Psoas muscle (tissue), 8 donors: ENCODE data around the gene CCL27. TPM values are rescaled to one million over a fixed set of nuclear protein-coding genes. Genes with fewer than 3 reads are reported as not detected.

Experiments used
- ATAC-seq, 4 donors: fragments of 200-7000 bp; cut with Tn5 transposase; one replicate each; pipeline ENCODE4 v1.9.1; 2020; ENCODE audit warnings: moderate library complexity in 3 of 4, mild to moderate bottlenecking in 2 of 4
- DNase-seq, 2 donors: peaks; one replicate each; pipeline ENCODE4 v3.0.0-alpha.2; 2020
- H3K27ac ChIP-seq: fragments of 200-600 bp; one replicate; pipeline ENCODE4 v1.8.0; 2022
- H3K27me3 ChIP-seq, 3 donors: fragments of 200-600 bp in 1 of 3; one replicate each; pipeline versions ENCODE4 v1.6.1 to v1.8.0; 2013 to 2022; ENCODE audit warnings: low read length in 2 of 3, mild to moderate bottlenecking in 2 of 3, moderate library complexity in 1 of 3; ENCODE audit not compliant: insufficient read depth in 3 of 3
- H3K36me3 ChIP-seq, 2 donors: fragments of 200-600 bp in 1 of 2; one replicate each; pipeline versions ENCODE4 v1.6.1 to v1.8.0; 2013 to 2022; ENCODE audit warnings: low read depth in 1 of 2, mild to moderate bottlenecking in 1 of 2, moderate library complexity in 1 of 2; ENCODE audit not compliant: insufficient read depth in 1 of 2
- H3K4me1 ChIP-seq: fragments of 200-600 bp; one replicate; pipeline ENCODE4 v1.8.0; 2022
- H3K4me3 ChIP-seq: fragments of 200-600 bp; one replicate; pipeline ENCODE4 v1.8.0; 2022; ENCODE audit warnings: mild to moderate bottlenecking
- H3K9me3 ChIP-seq: fragments of 200-600 bp; one replicate; pipeline ENCODE4 v1.8.0; 2022
- WGBS, 3 donors: extraction: QIAGEN DNeasy Blood & Tissue Kit; methylation state at CpG; one replicate each; pipeline versions ENCODE4 v1.1.6 to v1.1.7; 2013; 5-methylcytosine and 5-hydroxymethylcytosine counted together
- intact Hi-C, 2 donors: fragments of 100-400 bp; cut with DNase I; formaldehyde crosslinking; loops; one replicate each; pipeline versions ENCODE4 v1.11.0 to v1.14.2; 2022
- polyA plus RNA-seq, 3 donors: library from polyadenylated mRNA; stranded (reverse); fragments of 200-250 nt; gene quantifications; one replicate each; pipeline ENCODE4 v1.2.3, GENCODE V29; 2013
- total RNA-seq, 4 donors: library from RNA; stranded (reverse); fragmentation: NEBNext Ultra II Directional in 2 of 4; extraction: Animal tissue kit (Norgen Biotek cat#: 25700) in 2 of 4; gene quantifications; one replicate each; pipeline versions ENCODE4 v1.2.1 to v1.2.4, GENCODE V29; 2021 to 2023
- TF ChIP-seq, protein P1 (sequence below): fragments of 200-600 bp; IDR thresholded peaks from one replicate; pipeline ENCODE4 v1.8.0; 2022; ENCODE audit warnings: antibody characterized with exemption
- donor health status: healthy with polysubstance abuse.
- donor health status: DM: no; HTN: no; CAD: no; lungs with moderate emphysema.
- donor health status: Bipolar disorder and iron deficiency.
- donor health status: healthy.
- donor health status: DM: yes; HTN: yes; CAD: no.
- donor health status: DM: no; HTN: no; CAD: no.
- donor health status: DM: no; HTN: no; CAD: no.
- donor health status: DM: yes; HTN: yes; CAD: no.

The CCL27 gene
- total and polyA plus RNA-seq, 7 donors: 0.14 to 0.50 (median 0.25) TPM; not detected in 2

DNA sequence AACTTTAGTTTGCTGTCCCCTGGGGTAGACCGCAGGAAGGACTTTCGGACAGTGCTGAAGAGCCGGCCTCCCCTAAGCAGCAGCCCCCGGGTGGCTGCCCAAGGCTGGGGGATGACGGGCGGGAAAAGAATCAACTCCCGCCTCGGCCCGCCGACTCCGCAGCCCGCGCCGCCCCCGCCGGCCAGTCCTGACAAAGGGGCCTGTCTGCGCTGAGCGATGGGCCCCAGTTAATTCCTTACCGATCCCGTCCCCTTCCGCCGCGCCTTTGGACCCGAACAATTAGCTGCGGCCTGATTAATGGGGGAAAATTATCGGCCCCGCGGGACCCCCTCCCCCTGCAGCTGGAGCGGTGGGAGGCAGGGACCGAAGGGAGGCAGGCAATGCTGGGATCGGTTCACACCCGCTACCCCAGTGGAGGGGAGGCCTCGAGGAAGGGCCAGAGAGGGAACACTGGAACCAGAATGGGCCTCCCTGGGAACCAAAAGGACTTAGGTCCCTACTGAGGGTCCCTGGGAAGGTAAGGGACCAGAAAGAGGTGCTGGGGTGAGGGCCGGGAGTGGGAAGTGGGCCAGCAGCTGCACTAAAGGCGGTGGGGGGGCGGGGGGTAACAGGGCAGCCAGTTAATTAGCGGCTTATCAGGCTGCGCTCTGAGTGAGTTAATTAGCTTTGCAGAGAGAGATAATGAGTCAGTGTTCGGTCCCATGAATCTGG, 37.8 kb downstream of the CCL27 start:
- DNase-seq: no peak
- TF ChIP-seq, protein P1, sequence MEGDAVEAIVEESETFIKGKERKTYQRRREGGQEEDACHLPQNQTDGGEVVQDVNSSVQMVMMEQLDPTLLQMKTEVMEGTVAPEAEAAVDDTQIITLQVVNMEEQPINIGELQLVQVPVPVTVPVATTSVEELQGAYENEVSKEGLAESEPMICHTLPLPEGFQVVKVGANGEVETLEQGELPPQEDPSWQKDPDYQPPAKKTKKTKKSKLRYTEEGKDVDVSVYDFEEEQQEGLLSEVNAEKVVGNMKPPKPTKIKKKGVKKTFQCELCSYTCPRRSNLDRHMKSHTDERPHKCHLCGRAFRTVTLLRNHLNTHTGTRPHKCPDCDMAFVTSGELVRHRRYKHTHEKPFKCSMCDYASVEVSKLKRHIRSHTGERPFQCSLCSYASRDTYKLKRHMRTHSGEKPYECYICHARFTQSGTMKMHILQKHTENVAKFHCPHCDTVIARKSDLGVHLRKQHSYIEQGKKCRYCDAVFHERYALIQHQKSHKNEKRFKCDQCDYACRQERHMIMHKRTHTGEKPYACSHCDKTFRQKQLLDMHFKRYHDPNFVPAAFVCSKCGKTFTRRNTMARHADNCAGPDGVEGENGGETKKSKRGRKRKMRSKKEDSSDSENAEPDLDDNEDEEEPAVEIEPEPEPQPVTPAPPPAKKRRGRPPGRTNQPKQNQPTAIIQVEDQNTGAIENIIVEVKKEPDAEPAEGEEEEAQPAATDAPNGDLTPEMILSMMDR: no peak
- intact Hi-C loops: no loop called here
- H3K4me1 ChIP-seq: peaks cover 13% of the 10 kb centered on the region
- 20 to 25% (median 25%) methylated on average over 39 of the region's 39 CpGs for WGBS, 3 donors
- H3K27ac ChIP-seq: no peak overlapping the region
- H3K4me3 ChIP-seq: no peak overlapping the region
- H3K27me3 ChIP-seq: peaks cover 0 to 79% (median 39%) of the 10 kb centered on the region in 3 donors
- no peaks in the 10 kb centered on the region for H3K36me3 ChIP-seq
- no peak for ATAC-seq
- no peaks in the 10 kb centered on the region for H3K9me3 ChIP-seq

DNA sequence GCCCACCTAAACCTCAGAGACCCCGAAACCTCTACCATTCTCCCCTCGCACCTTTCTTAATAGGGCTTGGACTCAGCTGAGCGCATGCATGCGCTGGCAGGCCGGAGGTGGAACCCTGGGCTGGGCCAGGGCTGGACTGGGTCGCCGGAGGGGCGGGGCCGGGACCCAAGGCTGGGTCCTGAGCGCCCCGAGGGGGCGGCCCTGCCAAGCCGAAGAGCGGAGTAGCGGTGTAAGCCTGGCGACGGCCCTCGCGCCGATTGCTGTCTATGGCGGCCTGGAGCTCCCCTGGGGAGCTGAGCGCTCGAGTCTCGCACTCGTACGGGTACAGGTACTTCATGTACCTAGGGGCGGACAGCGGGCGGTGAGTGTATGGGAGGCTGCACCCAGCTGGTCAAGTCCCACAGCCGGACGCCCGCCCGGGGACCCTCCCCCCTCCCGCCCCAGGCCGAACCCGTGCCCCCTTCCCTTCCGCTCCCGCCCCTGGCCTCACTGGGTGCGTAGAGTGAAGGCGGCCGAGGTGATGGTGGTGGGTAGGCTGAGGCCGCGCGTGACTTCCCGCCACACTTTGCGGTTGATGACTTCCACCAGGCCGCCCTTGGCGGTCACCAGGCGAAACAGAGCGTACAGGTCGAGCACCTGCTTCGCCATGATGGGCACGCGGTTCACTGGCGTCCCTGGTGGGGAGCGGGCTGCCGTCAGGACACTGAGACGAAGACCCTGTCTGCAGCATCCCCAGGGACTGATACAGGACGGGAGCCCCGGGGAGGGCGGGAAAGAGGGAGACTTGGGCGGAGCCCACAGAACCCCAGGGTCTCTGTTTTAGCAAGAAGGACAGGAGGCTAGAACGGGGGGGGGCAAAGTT, 38.9 kb downstream of the CCL27 start:
- Histone ChIP-seq H3K36me3 (peaks cover 0 to 4% of the 10 kb centered on the region in 2 donors), H3K9me3 (no peaks in the 10 kb centered on the region), H3K4me1 (peaks cover 22% of the 10 kb centered on the region), H3K4me3 (peak overlapping the region; percentile 32), H3K27me3 (peaks cover 0 to 69% (median 37%) of the 10 kb centered on the region in 3 donors), H3K27ac (no peak overlapping the region)
- DNase-seq: no peak
- 6 to 11% (median 9%) methylated on average over 56 to 63 of the region's 63 CpGs for WGBS, 3 donors
- intact Hi-C loops: no loop called here
- TF ChIP-seq, protein P1: no peak
- ATAC-seq: no peak

DNA sequence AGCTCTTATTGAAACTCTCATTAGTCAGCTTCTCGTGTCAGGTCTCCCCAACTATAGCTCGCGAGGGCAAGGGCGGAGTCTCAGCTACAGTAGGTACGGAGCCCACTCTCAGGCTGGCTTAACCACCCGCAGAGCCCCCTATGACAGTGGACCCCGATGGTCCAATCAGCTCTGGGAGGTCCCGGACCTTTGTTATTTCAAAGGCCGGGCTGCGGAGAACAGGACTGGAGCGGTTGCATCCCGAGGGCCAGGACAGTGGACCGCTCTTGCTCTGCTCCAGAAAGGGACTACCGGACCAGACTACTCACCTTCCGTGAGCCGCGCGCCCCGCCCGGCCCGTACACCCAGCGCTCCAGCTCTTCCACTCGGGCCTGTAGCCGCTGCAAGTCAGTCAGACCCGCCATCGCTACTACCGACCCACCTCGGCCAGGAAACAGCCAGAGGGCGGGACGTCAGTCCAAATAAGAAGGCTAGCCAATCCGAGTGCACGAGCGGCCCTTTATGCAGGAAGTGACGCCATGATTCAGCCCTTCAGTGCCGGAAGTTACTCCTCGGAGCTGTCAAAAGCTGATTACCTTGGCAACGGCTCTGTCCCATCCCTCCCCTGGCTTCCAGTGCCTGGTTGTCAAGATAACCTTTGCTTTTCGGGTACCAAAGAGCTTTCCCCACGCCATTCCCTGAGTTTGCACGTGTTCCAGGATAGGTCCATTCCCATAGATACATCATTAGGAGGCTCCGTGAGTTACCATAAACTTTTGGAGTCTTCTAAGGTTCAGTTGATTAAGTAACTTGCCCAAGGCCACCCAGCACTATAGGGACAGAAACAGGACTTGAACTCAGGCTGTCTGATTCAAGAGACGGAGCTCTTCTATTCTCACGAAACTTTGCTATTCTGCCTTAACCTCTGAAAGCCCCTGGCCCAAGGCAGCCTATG, 42.1 kb downstream of the CCL27 start, which contains the start of gene DCTN3:
DCTN3 (minus strand) TSS at position 435 of the 934 bp plus-strand sequence; CDS start at position 404, 31 bp downstream.
- intact Hi-C loops: no loop called here
- H3K4me3 ChIP-seq: peak within 1 kb of the TSS; percentile 89
- H3K9me3 ChIP-seq: no peaks in the 10 kb centered on the region
- ATAC-seq: peak; percentile 97 to 100 (median 100)
- peaks cover 18% of the 10 kb centered on the region for H3K4me1 ChIP-seq
- H3K27ac ChIP-seq: peak within 1 kb of the TSS; percentile 56
- peaks cover 3 to 37% of the 10 kb centered on the region in 2 donors for H3K36me3 ChIP-seq
- TF ChIP-seq, protein P1: no peak
- DNase-seq: peak; percentile 91 to 95
- WGBS, 3 donors: 5 to 6% (median 5%) methylated on average over 43 of the region's 43 CpGs
- H3K27me3 ChIP-seq: peaks cover 0 to 36% (median 16%) of the 10 kb centered on the region in 3 donors

DNA sequence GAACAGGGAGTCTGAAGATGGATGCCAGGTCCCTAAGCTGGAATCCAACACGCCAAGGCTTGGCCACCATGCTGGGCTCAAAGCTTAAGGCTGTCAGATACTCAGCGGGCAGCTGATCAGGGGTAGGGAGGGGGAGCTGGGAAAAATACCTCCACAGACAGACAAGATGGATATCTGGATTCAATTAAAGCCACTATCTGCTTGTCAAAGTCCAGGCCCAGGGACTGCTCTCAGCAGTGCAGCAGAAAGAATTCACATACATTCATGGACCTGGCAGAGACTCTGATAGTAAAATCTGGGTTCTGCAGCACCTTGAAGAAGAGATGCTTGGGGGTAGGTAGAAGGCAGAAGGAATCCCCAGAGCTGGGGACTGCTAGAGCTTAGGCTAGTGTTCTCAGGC, 47.3 kb downstream of the CCL27 start:
- DNase-seq (no peak), ATAC-seq (no peak)
- intact Hi-C loops: no loop called here
- no peaks in the 10 kb centered on the region for H3K27me3 ChIP-seq
- peaks cover 3 to 57% of the 10 kb centered on the region in 2 donors for H3K36me3 ChIP-seq
- TF ChIP-seq, protein P1: no peak
- H3K4me1 ChIP-seq: peaks cover 30% of the 10 kb centered on the region
- H3K4me3 ChIP-seq: no peak overlapping the region
- H3K27ac ChIP-seq: no peak overlapping the region
- H3K9me3 ChIP-seq: no peaks in the 10 kb centered on the region
- WGBS, 3 donors: 71 to 93% (median 75%) methylated on average over 2 of the region's 2 CpGs
